GM21423 (cell line): ENCODE data around the gene FRMD3.
A peak's percentile ranks its signal among the peaks of the same experiment; 100 is the strongest.

ENCODE experiments used
- ATAC-seq: cut with Tn5 transposase; IDR thresholded peaks from one replicate; pipeline ENCODE4 v1.9.1; 2021; ENCODE audit warnings: mild to moderate bottlenecking, moderate library complexity; ENCODE audit not compliant: unreplicated experiment

FRMD3 gene

DNA sequence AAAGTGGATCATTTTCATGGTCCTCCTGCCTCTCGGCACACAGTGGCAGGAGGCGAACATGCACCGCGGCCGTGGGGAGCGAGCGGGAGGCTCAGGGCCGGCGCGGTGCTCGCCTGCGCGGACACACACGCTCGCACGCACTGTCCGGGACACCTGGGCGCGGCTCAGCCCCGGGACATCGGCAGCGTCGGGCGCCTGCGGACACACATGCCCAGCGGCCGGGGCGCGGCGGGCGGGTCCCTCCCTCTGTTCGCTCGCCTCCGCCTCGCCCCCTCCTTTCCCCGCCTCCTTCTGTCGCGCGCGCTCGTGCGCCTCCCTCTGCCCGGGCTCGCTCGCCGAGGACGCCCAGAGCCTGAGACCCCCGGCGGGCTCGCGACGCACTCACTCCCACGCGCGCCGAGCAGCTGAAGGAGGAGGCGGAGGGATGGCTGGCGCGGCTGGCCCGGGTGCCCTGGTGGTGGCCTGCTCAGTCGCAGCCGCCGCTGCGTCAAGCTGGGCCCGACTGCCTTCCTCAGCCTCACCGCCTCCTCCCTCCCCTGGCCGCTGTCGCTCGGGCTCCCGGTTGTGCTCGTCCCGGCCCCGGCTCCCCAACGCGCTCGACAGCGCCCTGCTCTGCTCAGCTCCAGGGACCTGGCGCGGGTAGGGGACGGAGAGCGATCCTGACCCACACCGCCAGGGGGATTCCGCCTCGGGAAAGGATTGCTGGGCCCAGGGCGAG is at the start of gene FRMD3:
FRMD3 (minus strand) TSS at position 230 of the 718 bp plus-strand sequence; CDS start at position 60, 170 bp downstream.
- peak; percentile 52 for ATAC-seq

DNA sequence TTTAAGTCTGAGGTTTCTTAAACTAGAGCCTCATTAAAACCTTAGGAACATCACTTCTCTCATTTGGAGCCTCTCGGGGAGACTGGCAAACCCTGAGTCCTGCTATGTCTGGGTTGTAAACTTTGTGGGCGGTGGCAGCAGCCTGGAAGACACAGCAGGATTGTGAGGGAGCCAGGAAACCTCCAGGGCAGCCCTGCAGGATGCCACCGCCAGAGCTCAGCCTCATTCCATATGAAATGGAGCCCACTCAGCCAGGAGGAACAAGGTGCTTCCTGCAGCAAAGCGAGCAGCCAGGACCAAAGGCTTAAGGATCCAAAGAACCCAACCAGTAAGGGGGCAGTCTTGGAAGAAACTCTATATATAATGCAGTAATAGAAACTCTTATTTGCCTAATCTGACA is 46.8 kb upstream of the FRMD3 start:
- no peak for ATAC-seq

DNA sequence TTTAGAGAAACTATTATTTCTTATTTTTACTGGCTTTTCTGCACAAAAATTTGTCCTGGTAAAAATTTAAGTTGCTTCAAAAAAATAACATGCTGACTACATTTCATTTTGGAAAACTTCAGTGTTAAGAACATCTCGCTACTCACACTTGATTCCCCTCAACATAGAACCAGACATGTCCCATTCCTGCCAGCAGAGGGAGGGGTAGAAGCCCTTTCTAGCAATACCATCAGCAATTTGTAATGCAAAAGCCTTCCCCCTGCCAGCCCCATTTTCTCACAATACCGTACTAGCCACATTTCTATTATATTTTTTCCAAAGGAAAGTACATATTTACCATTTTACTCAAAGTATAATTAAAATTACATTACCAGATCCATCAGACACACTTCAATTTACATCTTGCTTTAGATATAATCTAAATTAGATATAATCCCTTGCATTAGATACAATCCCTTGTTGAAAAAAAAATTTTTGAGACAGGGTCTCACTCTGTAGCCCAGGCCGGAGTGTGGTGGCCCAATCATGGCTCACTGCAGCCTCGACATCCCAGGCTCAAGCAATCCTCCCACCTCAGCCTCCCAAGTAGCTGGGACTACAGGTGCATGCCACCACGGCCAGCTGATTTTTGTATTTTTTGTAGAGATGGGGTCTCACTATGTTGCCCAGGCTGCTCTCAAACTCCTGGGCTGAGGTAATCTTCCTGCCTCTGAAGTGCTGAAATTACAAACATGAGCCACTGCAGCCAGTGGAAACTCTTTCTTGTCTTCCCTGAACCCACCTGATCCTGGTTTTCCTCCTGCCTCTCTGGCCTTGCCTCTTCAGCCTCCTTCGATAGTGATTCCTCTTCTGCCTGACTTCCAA is 45.2 kb upstream of the FRMD3 start:
- no peak for ATAC-seq

DNA sequence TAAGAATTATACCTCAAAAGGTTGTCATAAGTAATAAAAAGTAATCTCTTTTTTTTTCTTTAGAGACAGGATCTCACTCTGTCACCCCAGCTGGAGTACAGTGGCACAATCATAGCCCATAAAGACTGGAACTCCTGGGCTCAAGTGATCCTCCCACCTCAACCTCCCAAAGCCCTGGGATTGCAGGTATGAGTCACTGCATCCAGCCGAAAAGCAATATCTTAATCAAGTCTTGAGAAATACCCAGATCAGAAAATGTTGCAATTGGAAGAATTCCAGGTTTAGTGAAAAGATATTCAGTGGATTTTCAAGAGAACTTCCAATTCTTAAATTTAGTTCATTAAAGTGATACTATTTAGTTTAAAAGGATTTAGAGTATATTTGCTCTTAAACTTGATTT is 43.8 kb upstream of the FRMD3 start:
- ATAC-seq = no peak

DNA sequence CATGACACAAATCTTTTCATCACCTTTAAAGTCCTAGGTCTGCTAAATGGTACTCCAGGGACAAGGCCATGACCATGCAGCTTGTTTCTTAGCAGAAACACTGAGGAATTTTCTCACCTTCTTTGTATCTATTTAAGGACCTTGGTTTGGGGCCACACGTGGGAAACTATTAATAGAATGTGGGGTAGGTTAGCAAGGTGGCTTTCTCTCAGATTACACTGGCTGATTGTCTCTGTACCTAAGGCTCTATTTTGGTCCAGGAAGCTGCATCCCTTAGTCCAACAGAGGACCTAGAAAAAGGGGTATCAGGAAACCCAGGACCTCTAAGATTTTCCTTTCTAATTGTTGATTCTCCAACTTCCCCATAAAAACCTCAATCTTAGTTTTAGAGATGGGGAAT is 36.3 kb upstream of the FRMD3 start:
- no peak for ATAC-seq

DNA sequence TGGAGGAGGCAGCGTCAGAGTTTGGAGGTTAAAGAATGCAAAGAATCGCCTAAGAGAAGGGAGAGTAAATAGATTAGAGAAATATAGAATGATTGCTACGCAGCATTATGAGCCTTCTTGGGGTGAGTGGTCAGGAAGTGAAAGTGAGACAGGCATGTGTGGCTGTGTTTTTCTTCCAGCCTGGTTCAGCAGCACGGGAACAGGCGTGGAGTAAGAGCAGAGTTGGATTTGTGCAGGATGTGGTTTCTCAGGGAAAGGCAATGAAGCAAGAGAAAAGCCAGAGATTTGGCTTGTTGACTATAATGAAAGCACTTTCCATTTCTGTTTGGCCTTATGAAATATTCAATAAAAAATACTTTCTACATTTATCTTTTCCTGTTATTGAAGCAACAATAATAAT is 34.3 kb upstream of the FRMD3 start:
- ATAC-seq = no peak

DNA sequence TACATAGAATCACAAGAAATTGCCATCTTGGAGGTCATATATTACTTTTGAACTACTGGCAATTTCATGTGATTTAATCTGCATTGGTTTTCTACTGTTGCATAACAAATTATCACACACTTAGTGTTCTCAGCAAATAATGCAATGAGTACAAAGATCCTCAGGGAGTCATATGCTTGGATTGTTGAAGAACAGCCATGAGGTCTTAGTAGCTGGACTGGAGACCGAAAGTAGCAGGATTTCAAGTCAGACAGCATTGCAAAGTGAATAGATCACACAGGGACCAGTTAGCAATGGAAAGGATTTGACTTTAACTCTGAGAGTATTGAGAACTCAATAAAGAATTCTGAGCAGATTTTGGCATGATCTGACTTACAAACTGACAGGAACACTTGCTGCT is 32.2 kb upstream of the FRMD3 start:
- no peak for ATAC-seq

DNA sequence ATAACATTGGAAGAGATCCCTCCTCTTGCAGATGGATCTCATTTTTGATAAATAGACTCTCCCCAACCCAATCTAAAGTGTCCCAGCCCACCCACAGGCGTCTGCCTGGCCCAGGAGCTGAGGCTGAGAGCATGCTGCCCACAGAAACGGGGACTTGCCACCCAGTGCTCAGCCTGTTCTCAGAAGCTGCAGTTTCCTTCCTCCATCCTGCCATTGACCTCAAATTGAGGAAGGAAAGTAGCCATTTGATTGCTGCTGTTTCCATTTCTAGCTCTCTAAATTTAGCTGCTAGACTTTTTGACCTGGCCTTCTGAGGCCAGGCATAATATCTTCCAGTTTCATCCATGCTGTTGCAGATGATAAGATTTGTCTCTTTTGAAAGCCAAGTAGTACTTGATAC is 31.1 kb upstream of the FRMD3 start:
- ATAC-seq = no peak

DNA sequence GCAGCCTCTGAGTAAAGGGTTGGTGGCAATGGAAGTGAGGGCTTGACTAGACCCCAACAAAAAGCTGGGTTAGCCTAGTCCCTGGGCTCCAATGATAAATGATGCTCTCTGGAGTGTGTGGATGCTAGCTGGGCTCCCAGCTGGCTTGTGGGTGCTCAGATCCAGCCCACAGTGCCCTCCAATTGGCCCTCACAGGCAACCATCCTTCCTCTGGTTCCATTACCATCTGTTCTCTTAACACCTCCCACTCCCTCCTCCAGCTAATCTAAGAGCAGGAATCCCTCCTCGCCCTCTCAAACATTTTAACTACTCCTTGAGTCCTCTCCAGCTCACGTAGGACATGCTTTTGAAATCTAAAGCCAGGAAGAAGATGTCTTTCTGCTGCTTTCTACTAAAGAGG is 25.2 kb upstream of the FRMD3 start:
- no peak for ATAC-seq

DNA sequence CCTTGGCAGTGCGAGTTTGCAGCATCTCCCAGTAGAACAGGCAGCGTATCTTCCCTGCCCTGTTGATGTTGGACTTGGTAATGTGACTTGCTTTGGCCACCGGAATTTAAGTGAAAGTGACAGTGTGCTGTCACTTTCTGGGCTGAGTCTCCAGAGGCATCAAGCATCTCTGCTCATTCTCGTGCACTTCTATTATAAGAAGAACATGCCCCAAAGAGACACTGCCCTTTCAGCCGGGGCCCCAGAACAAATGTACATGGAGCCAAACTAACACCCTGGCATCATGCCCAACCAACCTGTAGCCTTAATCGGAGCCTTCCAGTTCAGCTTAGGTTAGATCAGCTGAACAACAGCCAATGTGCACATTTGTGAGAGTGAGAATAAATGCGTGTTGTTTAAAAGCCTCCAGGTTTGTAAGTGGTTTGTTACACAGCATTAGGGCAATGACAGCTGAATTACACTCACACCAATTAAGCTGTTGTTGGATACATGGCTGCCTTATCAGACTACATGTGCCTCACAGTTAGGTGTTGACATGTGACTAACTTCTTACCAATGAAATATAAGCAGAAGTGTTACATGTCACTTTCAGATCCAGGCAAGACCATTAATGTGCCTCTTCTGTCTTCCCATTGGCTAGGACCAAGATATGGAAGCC is 22.1 kb upstream of the FRMD3 start:
- no peak for ATAC-seq

DNA sequence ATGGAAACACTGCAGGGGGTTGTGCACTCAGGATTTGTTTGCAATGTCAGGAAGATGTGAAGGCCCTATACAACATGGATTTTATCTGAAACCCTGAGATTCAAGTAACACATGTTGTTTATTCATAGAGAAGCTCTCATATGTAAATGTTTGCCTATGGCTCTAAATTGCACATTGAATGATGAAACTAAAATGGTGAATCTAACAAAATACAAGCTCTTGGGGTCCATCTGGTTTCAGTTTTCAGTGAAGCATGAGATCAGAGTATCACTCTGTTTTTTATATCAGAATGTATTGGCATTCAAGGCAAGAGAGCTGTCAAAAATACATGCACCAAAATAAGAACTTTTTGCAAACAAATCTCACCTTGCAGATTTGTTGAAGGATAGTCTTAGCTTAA is 19.6 kb upstream of the FRMD3 start:
- ATAC-seq = no peak

DNA sequence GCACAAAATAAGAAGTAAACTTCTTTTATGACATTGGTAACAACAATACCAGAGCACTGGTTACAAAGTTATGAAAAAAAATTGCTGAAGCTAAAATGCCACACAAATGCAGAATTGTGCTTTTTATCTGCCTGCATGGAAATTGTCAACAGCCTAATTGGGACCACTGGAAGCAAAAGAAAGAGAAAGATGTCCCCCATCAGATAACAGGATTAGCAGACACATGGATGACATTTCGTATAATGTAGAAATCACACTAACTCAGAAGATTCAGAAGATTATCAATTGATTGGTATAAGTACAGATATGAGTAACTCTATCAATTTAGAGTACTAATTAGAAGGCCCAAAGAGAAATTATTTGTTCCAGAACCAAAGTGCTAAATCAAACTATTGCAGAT is 19.1 kb upstream of the FRMD3 start:
- no peak for ATAC-seq

DNA sequence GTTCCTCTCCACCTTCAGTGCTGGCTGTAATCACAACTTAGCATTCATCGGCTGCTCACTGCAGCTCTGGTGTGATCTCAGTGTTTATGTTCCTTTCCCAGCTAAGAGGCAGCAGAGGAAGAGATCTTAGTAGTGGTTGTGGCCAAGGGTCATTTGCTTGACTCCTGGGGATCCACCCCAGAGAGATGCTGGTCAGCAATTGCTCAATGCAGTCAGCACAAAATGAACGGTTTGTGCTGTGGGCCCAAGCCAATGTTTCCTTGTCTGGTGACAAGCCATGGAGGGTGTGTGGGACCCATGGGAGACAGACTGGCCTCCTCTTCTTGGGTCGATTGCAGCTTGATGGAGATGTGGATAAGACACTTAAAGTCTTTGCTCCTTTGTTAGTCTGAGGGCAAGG is 16.1 kb upstream of the FRMD3 start:
- ATAC-seq = no peak

DNA sequence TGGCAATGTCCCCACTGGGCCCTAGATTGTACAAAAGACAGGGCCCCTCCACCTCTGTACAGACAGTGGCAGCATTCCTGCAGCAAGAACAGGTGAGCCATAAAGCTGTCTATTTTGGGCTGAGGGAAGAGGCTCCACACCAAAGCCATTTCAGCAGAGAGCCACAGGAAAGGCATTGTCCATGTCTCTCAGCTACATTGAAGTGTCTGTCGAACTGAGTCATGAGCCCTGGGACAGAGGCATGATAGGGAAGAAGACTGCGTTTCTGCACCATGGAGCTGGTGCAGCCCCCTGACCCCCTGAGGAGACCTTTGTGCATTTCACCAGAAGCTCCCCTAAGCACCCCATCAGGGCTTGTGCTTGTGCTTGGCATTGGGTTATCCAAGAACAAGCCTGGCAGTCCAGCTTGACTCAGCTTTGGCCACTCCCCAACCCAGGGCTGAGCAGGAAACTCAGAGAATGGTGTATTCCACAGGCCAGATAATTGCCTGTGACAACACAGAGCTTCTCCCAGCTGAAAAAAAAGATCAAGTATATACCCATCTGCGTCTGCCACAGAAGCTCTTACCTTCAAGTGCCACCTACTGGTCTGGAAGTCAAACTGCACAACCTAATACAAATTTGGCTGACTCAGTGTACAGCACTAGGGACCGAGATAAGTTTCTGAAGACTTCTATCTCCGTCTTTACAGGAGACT is 5.9 kb upstream of the FRMD3 start:
- ATAC-seq = no peak

DNA sequence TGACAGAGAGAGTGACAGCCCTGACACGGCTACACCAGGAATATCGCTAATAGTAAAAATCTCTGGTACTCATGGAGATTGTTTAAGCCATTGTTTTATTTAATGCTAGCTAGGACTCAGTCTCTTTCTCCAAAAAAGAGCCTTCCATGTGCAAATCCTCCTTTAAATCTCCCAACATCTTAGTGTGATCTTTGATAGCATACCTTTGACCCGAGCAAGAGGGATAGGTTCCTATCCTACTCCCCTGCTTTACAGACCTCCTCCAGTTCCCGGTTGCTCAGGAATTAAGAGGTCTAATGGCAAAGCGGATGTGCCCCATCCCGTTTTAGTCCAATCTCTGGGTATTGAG is 663 bp upstream of the FRMD3 start:
- no peak for ATAC-seq

DNA sequence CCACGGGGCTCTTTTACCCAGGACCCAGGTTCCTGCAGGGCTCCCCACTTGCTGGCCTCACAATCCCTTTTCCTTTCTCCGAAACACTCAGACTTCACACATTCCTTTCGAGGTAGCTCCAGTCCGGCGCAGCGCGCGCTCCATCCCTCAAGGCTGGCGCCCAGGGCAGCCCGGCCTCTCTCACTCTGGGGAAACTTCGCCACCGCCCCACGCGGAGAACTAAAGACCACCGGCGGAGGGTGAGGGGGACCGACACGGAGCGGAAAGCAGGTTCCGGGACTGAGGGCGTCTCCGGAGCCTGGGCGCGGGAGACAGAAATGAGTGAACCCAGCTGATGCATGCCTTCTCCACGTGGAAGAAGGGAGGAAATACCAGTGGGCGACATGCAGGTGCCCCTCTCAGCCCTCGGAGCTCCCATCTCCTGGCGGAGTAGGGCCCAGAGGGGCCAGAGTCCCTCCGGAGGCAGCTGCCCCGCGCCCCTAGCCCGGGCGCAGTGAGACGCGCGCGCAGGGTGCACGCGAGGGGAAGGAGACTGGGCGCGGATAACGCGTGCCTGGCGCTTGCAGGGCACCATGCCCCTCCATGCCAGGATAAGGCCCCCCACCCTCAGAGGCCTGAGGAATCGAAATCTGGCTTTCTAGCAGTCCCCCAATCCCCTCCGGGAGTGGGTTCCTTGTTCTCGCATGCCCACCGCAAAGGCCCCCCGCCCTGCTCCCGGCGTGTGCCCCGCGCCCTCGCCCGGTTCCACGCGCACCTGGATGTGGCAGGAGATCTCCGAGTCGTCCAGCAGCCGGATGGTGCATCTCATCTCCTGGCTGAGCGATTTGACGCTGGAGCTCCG is 650 bp downstream of the FRMD3 start:
- no peak for ATAC-seq

DNA sequence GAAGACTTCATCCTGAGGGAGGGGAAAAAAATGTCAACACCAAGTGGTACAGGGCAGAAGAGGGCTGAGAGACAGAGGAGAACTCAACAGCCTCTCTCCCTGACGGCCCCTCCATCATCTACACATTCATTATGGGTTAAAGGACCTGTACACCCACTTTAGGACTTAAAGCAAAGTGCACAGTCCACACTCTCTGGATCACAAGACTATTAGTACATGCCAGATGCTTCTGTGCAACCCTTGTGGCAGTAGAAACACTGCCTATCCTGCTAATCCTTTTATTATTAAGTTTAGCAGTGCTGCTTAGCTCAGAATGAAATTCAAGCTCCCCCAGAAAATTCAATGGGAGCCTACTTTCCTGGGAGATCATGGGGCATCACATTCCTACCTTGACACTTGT is 1.9 kb downstream of the FRMD3 start:
- ATAC-seq = no peak

DNA sequence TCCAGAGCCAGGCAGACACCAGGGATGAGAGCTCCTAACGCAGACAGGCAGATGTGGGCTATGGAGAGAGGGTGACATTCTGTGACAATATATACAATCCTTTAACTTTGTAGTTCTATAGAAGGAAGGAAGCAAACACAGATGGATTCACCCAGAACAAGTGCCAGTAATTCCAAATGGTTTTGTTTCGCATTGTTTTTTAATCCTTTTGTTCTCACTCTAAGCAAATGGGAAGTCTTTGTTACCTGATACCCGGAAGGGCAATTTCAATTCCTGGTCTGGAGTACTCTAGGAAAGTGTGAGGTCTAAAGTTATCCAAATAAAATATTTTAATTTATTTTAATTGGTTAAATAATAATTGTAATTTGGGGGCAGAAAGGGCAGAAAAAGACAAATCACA is 2.5 kb downstream of the FRMD3 start:
- ATAC-seq = no peak

DNA sequence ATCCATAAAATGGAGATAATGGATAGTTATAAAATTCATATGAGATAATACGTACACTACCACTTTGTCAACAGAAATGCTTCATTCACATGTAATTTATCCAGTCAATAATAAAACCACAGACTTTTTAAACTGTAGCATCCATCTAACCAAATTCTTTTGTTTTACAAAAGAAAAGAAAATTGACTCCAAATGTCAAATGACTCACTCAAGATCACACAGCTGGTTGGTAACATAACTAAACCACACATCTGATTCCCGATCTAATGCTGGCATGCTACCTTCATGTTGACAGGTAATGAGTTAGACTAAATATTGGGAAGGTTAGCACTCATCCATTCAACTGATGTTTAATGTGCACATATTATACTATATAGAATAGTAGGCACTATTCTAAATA is 4.9 kb downstream of the FRMD3 start:
- ATAC-seq = no peak

DNA sequence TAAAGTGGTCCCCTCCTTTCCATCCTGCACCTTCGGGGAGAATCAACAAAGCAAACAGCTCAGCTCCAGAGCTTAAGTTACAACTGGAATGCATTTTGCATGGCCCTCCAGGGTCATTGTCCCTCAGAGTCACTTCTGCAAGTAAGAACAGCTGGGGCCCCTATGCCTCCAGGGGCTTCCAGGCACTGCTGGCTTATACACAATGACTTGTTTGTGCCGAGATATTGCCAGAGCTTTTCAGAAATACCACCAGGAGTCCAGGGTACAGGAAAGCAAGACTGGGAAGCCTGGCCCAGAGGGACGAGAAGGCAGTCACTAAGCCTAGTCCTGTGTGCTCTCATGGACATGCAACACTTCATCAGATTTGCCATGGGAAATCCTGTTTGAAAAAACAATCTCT is 11.3 kb downstream of the FRMD3 start:
- ATAC-seq = no peak

DNA sequence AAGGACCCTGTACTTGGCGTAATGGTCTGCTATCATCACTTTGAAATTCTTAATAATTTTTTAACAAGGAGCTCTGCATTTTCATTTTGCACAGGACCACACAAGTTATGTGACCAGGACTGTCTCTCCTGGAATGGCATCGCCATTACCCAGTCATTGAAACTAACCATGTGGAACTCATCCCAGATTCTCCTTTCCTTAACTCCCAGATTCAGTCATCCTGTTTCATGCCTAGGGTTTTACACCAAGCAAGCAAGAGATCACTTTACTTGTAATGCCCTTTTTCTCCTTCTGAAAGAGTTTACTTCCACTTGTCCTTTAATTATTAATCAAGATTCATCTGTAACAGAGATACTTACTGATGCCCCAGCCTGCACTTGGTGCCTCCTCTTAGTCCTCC is 12.0 kb downstream of the FRMD3 start:
- no peak for ATAC-seq
